ENCODE measurements around the gene SUSD1. TPM values are rescaled to one million over a fixed set of nuclear protein-coding genes. Genes with fewer than 3 reads are reported as not detected.

SUSD1 gene
- total and polyA plus RNA-seq, 2 of the 13 experiments (the other 11 are each of a cell fraction or from before 2014, with no cell fraction given) = 25.9 to 32.3 TPM

DNA sequence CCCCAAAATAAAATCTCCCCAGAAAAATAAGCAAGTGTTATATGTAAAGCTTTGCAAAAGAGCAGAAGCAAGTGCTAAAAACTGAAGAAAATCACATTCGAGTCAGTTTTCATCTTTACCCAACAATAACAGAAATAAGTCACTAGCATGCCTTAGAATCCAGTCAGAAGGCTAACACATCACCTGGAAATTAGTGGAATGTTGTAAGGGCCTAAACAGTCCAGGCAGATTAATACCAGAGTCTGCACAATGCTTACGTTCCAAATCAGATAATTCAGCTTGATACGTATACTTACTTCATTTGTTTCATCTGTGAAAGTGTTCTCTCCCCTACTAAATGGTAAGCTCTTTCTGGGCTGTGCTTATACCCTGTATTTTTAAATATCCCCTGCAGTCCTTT lies 42.7 kb downstream of the SUSD1 start (continued):
- no peak for TF ChIP-seq TCF7 (IDR thresholded peaks at IDR 0.05; ENCODE audit: low read depth)
- TF ChIP-seq, protein P1, sequence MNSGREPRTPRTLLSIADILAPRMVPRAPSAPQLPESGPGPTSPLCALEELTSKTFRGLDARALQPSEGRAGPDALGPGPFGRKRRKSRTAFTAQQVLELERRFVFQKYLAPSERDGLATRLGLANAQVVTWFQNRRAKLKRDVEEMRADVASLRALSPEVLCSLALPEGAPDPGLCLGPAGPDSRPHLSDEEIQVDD (CRISPR knock-in tag; IDR thresholded peaks at IDR 0.05; ENCODE audit: borderline replicate concordance) = no peak

DNA sequence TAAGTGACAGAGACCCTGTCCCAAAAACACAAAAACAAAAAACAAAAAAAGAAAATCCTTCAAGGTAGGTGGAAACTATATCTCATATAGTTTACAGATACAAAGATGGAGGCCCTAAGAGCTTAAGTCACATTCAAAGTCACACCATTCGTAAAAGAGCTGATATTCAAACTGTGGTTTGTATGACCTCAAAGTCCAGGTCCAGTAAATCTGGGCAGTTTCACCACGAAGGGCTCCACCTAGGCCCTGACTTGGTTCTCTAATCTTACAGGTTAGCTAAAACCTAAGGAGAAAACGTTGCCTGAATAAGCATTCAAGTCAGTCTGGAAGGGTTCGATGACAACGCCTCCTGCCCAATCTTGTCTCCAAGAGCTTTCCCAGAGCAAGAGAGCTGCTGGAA lies 44.1 kb downstream of the SUSD1 start:
- in situ Hi-C loops (cut with HindIII; ENCODE audit: extremely low pct_ligation_motif_present, low pct_unique_long_range_greater_than_20kb) = no loop called here
- Histone ChIP-seq H3K4me1 (ENCODE audit: insufficient read depth, low read length) (peaks cover 48% of the 10 kb centered on the region), H4K20me1 (ENCODE audit: insufficient read depth, low read length) (no peaks in the 10 kb centered on the region), H3K79me2 (ENCODE audit: insufficient read depth, low read length) (no peaks in the 10 kb centered on the region), H3K9ac (ENCODE audit: insufficient read depth, low read depth, low read length) (no peak overlapping the region), H3K27ac (ENCODE audit: extremely low read length, insufficient read depth, low read length) (no peak overlapping the region), H3K27me3 (ENCODE audit: control insufficient read depth in 1 of 2, insufficient read depth in 2 of 2, low read length in 2 of 2) (no peaks in the 10 kb centered on the region), H3K4me2 (ENCODE audit: low read depth, low read length) (no peak overlapping the region), H3K36me3 (replicated peaks in 1 of 2; ENCODE audit: control insufficient read depth in 1 of 2, insufficient read depth in 2 of 2, low read length in 2 of 2) (0 out of 5 replicates have a peak, but pooled peaks cover 0 to 1% of the 10 kb centered on the region in 2 experiments), H3K4me3 (replicated peaks in 1 of 3; ENCODE audit: insufficient read depth in 1 of 3, low read depth in 2 of 3, low read length in 3 of 3) (no peak overlapping the region), H2AFZ (ENCODE audit: low read length) (no peak overlapping the region), H3K9me3 (ENCODE audit: low read length) (no peaks in the 10 kb centered on the region)
- no peak for DNase-seq (ENCODE audit: low spot score)
- peak; percentile 56 for FAIRE-seq
- no TSS peak for BruUV-seq (replicated peaks)
- ATAC-seq = peak; percentile 40; the same call in 1 of the 3 replicates
- POLR2A ChIA-PET = no interaction called here
- WGBS (ENCODE audit: low lambda C conversion rate) = 65% methylated on average over 5 of the region's 5 CpGs
- CTCF ChIA-PET (ENCODE audit: low intra/inter-chr PET ratio, low total read pairs) = no interaction called here
- intact Hi-C loops (cut with micrococcal nuclease; ENCODE audit: unreplicated experiment) = no loop called here
- TF ChIP-seq, protein P2, sequence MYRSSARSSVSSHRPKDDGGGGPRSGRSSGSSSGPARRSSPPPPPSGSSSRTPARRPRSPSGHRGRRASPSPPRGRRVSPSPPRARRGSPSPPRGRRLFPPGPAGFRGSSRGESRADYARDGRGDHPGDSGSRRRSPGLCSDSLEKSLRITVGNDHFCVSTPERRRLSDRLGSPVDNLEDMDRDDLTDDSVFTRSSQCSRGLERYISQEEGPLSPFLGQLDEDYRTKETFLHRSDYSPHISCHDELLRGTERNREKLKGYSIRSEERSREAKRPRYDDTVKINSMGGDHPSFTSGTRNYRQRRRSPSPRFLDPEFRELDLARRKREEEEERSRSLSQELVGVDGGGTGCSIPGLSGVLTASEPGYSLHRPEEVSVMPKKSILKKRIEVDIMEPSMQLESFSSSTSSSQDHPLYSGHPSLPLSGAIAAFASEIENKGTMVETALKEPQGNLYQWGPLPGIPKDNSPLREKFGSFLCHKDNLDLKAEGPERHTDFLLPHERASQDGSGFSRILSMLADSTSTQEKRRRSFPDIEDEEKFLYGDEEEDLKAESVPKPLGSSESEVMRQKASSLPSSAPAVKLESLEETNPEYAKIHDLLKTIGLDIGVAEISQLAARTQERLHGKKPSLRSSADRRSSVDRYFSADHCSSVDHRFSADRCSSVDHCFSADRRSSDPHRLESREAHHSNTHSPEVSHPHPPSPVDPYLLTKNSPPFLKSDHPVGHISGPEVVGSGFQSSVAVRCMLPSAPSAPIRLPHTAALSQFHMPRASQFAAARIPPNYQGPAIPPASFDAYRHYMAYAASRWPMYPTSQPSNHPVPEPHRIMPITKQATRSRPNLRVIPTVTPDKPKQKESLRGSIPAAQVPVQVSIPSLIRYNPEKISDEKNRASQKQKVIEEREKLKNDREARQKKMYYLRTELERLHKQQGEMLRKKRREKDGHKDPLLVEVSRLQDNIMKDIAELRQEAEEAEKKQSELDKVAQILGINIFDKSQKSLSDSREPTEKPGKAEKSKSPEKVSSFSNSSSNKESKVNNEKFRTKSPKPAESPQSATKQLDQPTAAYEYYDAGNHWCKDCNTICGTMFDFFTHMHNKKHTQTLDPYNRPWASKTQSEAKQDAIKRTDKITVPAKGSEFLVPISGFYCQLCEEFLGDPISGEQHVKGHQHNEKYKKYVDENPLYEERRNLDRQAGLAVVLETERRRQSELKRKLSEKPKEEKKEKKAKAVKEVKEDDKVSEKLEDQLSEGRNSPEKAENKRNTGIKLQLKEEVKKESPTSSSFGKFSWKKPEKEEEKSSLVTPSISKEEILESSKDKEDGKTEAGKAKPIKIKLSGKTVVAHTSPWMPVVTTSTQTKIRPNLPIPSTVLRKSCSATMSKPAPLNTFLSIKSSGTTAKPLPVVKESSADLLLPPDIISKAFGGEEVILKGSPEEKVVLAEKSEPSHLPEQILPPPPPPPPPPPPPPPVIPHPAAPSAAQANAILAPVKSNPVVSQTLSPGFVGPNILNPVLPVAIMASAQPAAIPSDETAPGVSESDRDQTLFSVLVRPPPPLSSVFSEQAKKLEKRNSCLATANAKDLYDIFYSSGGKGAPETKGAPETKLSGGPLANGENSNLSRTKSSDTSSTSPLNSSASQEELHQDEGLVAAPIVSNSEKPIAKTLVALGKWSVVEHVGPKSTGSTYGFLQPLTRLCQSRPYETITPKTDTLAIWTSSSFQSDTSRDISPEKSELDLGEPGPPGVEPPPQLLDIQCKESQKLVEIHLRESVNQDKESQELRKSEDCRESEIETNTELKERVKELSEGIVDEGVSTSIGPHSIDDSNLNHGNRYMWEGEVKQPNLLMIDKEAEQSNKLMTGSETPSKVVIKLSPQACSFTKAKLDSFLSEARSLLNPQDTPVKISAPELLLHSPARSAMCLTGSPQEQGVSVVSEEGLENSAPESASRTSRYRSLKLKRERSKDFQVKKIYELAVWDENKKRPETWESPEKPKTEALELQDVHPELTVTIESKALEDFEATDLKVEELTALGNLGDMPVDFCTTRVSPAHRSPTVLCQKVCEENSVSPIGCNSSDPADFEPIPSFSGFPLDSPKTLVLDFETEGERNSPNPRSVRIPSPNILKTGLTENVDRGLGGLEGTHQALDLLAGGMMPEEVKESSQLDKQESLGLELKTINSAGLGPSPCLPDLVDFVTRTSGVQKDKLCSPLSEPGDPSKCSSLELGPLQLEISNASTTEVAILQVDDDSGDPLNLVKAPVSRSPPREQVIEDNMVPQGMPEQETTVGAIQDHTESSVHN (CRISPR knock-in tag; IDR thresholded peaks at IDR 0.05) = no peak
- TF ChIP-seq ZBTB21 (CRISPR knock-in tag; IDR thresholded peaks at IDR 0.05) (peak; percentile 44; the same call in 1 of the 2 replicates), NPAS2 (CRISPR knock-in tag; IDR thresholded peaks at IDR 0.05; ENCODE audit: borderline replicate concordance) (no peak), NFIC (IDR thresholded peaks at IDR 0.05; ENCODE audit: low read length) (no peak), GFI1 (CRISPR knock-in tag; IDR thresholded peaks at IDR 0.05; ENCODE audit: borderline replicate concordance) (peak; percentile 51; the same call in 1 of the 2 replicates)
- TF ChIP-seq, protein P3, sequence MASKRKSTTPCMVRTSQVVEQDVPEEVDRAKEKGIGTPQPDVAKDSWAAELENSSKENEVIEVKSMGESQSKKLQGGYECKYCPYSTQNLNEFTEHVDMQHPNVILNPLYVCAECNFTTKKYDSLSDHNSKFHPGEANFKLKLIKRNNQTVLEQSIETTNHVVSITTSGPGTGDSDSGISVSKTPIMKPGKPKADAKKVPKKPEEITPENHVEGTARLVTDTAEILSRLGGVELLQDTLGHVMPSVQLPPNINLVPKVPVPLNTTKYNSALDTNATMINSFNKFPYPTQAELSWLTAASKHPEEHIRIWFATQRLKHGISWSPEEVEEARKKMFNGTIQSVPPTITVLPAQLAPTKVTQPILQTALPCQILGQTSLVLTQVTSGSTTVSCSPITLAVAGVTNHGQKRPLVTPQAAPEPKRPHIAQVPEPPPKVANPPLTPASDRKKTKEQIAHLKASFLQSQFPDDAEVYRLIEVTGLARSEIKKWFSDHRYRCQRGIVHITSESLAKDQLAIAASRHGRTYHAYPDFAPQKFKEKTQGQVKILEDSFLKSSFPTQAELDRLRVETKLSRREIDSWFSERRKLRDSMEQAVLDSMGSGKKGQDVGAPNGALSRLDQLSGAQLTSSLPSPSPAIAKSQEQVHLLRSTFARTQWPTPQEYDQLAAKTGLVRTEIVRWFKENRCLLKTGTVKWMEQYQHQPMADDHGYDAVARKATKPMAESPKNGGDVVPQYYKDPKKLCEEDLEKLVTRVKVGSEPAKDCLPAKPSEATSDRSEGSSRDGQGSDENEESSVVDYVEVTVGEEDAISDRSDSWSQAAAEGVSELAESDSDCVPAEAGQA (IDR thresholded peaks at IDR 0.05; ENCODE audit: low read depth) = no peak
- TF ChIP-seq, protein P3 (CRISPR knock-in tag; IDR thresholded peaks at IDR 0.05; ENCODE audit: borderline replicate concordance) = no peak

Measured in HepG2 (cell line).